GM18951 (cell line): ENCODE results near the gene RAB7B.

ENCODE experiments used
- POLR2A ChIP-seq: IDR thresholded peaks from 4 replicates; pipeline ENCODE4 v1.6.1; 2011; ENCODE audit warnings: mild to moderate bottlenecking; ENCODE audit not compliant: insufficient read length, insufficient read depth; ENCODE audit errors: extremely low read depth
- in situ Hi-C: fragments of 300-500 bp; cut with MboI; formaldehyde crosslinking; loops from one replicate; pipeline ENCODE4 v1.12.0; 2022; ENCODE audit warnings: low sequenced_read_pairs, mixed read lengths, inconsistent platforms; ENCODE audit not compliant: unreplicated experiment

RAB7B gene

GRCh38 chr1:205983925-205984725, 19.1 kb downstream of the RAB7B start:
- in situ Hi-C loops: loop anchor here (10.0 kb wide), 1 partner anchor 121 kb away; no protein-coding TSS in a partner anchor
- TF ChIP-seq POLR2A: no peak

- no peak for TF ChIP-seq POLR2A
- in situ Hi-C loops: loop anchor here (10.0 kb wide), 1 partner anchor 124 kb away; no protein-coding TSS in a partner anchor
Measured at GRCh38 chr1:205981257-205981656, 21.9 kb downstream of the RAB7B start.

GRCh38 chr1:205980237-205980870, 22.8 kb downstream of the RAB7B start:
- in situ Hi-C loops: loop anchor here (10.0 kb wide), 1 partner anchor 124 kb away; no protein-coding TSS in a partner anchor
- TF ChIP-seq POLR2A: no peak

GRCh38 chr1:205979301-205979700, 23.9 kb downstream of the RAB7B start:
- in situ Hi-C loops: no loop called here
- no peak for TF ChIP-seq POLR2A

GRCh38 chr1:205978676-205979075, 24.5 kb downstream of the RAB7B start:
- in situ Hi-C loops: no loop called here
- TF ChIP-seq POLR2A: no peak

- in situ Hi-C loops: no loop called here
- no peak for TF ChIP-seq POLR2A
Measured at GRCh38 chr1:205977402-205978014, 25.7 kb downstream of the RAB7B start.

GRCh38 chr1:205976708-205977401, 26.3 kb downstream of the RAB7B start:
- TF ChIP-seq POLR2A: no peak
- in situ Hi-C loops: no loop called here

GRCh38 chr1:205976036-205976435, 27.2 kb downstream of the RAB7B start:
- TF ChIP-seq POLR2A: no peak
- in situ Hi-C loops: no loop called here

GRCh38 chr1:205975387-205975998, 27.7 kb downstream of the RAB7B start:
- no peak for TF ChIP-seq POLR2A
- in situ Hi-C loops: no loop called here

GRCh38 chr1:205974712-205975111, 28.5 kb downstream of the RAB7B start:
- no peak for TF ChIP-seq POLR2A
- in situ Hi-C loops: no loop called here

GRCh38 chr1:205973377-205974232, 29.6 kb downstream of the RAB7B start:
- in situ Hi-C loops: no loop called here

More at GRCh38 chr1:205973377-205974232, 29.6 kb downstream of the RAB7B start:
- no peak for TF ChIP-seq POLR2A
